IPS-18a (cell line): ENCODE data around the gene KRTAP15-1.

Source experiments
- H3K27ac ChIP-seq: one replicate; pipeline ENCODE4 v1.5.1; 2013; ENCODE audit warnings: low read length
- H3K27me3 ChIP-seq: one replicate; pipeline ENCODE4 v1.6.1; 2013; ENCODE audit warnings: mild to moderate bottlenecking, low read length; ENCODE audit not compliant: control insufficient read depth, insufficient read depth
- H3K36me3 ChIP-seq: one replicate; pipeline ENCODE4 v1.6.1; 2013; ENCODE audit warnings: low read depth, low read length; ENCODE audit not compliant: control insufficient read depth
- H3K4me1 ChIP-seq: one replicate; pipeline ENCODE4 v1.6.1; 2013; ENCODE audit warnings: low read depth, low read length; ENCODE audit not compliant: control insufficient read depth
- H3K4me3 ChIP-seq: one replicate; pipeline ENCODE4 v1.5.1; 2013; ENCODE audit warnings: low read length
- H3K9ac ChIP-seq: one replicate; pipeline ENCODE4 v1.6.1; 2013; ENCODE audit warnings: mild to moderate bottlenecking, low read length, moderate library complexity
- H3K9me3 ChIP-seq: one replicate; pipeline ENCODE4 v1.6.1; 2013; ENCODE audit warnings: low read depth, low read length; ENCODE audit not compliant: control insufficient read depth

KRTAP15-1 gene

DNA sequence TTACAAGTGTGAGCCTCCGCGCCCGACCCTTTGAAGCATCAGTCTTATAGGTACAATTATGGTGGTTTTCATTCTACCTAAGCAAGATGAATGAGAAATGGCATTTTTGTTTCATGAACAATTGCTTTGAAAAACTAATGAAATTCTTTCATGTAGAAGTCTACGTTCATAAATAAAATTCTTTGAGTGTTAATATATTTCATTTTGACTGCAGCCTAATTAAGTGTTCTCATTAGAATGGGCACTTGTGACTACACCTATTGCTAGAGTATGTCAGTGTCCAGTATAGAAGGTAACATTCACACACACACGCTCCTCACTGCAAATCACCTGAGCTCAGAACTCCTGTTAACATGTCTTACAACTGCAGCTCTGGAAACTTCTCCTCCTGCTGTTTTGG is at the start of gene KRTAP15-1:
Gene KRTAP15-1 (plus strand): TSS at position 301 of the 400 bp plus-strand sequence. CDS start 53 bp downstream, at position 354.
- Histone ChIP-seq H3K27me3 (no peaks in the 10 kb centered on the region), H3K9me3 (no peaks in the 10 kb centered on the region), H3K9ac (no peak within 1 kb of the TSS), H3K27ac (no peak within 1 kb of the TSS), H3K4me1 (peaks cover 12% of the 10 kb centered on the region), H3K4me3 (no peak within 1 kb of the TSS), H3K36me3 (no peaks in the 10 kb centered on the region)

DNA sequence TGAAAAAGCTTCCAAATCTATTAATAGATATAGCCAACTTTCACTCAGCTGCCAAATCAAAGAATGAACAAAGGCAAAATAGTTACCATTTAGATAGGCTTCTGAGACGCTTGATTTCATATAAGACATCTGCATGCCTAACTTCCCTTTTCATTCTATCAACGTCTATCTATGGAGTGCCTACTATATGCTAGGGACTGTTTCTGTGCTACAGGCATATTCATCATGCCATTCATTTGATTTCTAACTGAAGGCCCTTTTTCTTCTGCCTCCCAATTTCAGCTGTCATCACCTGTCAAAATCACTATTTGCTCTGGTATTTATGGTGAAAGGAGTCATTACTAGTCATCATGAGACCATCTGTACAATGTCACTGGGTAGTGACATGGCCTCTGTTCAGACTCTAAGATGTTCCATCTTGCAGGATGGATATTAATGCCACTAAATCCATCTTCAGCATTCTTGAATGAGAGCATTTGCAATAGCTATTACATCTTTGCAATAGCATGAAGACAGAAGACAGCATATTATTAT is 48.5 kb upstream of the KRTAP15-1 start:
- no peak overlapping the region for H3K4me3 ChIP-seq

GRCh38 chr21:30395731-30396130 is 44.3 kb upstream of the KRTAP15-1 start, which contains the start of gene KRTAP13-1:
Gene KRTAP13-1, plus strand, starts transcription at chr21:30396031. Its CDS starts 56 bp downstream, at chr21:30396087.
- Histone ChIP-seq H3K9me3 (no peaks in the 10 kb centered on the region), H3K36me3 (no peaks in the 10 kb centered on the region), H3K9ac (no peak within 1 kb of the TSS), H3K4me3 (no peak within 1 kb of the TSS), H3K4me1 (no peaks in the 10 kb centered on the region), H3K27ac (no peak within 1 kb of the TSS), H3K27me3 (no peaks in the 10 kb centered on the region)

More for the DNA sequence above, 48.5 kb upstream of the KRTAP15-1 start:
- no peak overlapping the region for H3K27ac ChIP-seq
- no peaks in the 10 kb centered on the region for H3K9me3 ChIP-seq
- no peaks in the 10 kb centered on the region for H3K27me3 ChIP-seq
- no peak overlapping the region for H3K9ac ChIP-seq
- H3K36me3 ChIP-seq = no peaks in the 10 kb centered on the region
- no peaks in the 10 kb centered on the region for H3K4me1 ChIP-seq

GRCh38 chr21:30408782-30409494 is 31.1 kb upstream of the KRTAP15-1 start:
- Histone ChIP-seq H3K9me3 (no peaks in the 10 kb centered on the region), H3K27me3 (no peaks in the 10 kb centered on the region), H3K4me1 (no peaks in the 10 kb centered on the region), H3K27ac (no peak overlapping the region), H3K9ac (no peak overlapping the region), H3K4me3 (no peak overlapping the region), H3K36me3 (no peaks in the 10 kb centered on the region)

GRCh38 chr21:30415993-30416392 is 24.1 kb upstream of the KRTAP15-1 start:
- Histone ChIP-seq H3K27me3 (no peaks in the 10 kb centered on the region), H3K4me3 (no peak overlapping the region), H3K36me3 (no peaks in the 10 kb centered on the region), H3K9ac (no peak overlapping the region), H3K4me1 (no peaks in the 10 kb centered on the region), H3K9me3 (peaks cover 10% of the 10 kb centered on the region), H3K27ac (no peak overlapping the region)

GRCh38 chr21:30425826-30426225 is 14.2 kb upstream of the KRTAP15-1 start, which contains the start of gene KRTAP13-3:
Gene KRTAP13-3, minus strand, starts transcription at chr21:30425926. Its CDS starts 14 bp downstream, at chr21:30425912.
- Histone ChIP-seq H3K9ac (no peak within 1 kb of the TSS), H3K9me3 (no peaks in the 10 kb centered on the region), H3K36me3 (no peaks in the 10 kb centered on the region), H3K4me1 (peaks cover 11% of the 10 kb centered on the region), H3K27me3 (no peaks in the 10 kb centered on the region), H3K4me3 (no peak within 1 kb of the TSS), H3K27ac (no peak within 1 kb of the TSS)

- H3K4me3 ChIP-seq = no peak overlapping the region
- H3K9ac ChIP-seq = no peak overlapping the region
- H3K4me1 ChIP-seq = peaks cover 11% of the 10 kb centered on the region
- H3K9me3 ChIP-seq = no peaks in the 10 kb centered on the region
- H3K36me3 ChIP-seq = no peaks in the 10 kb centered on the region
- no peak overlapping the region for H3K27ac ChIP-seq
- no peaks in the 10 kb centered on the region for H3K27me3 ChIP-seq
Measured at GRCh38 chr21:30426731-30427130, 13.3 kb upstream of the KRTAP15-1 start.

GRCh38 chr21:30430170-30430655 is 9.9 kb upstream of the KRTAP15-1 start, which contains the start of gene KRTAP13-4:
Gene KRTAP13-4, plus strand, starts transcription at chr21:30430220. Its CDS starts 56 bp downstream, at chr21:30430276.
- H3K36me3 ChIP-seq = no peaks in the 10 kb centered on the region

GRCh38 chr21:30434033-30434631 is 5.9 kb upstream of the KRTAP15-1 start:
- Histone ChIP-seq H3K27ac (no peak overlapping the region), H3K27me3 (no peaks in the 10 kb centered on the region)

More at GRCh38 chr21:30430170-30430655, 9.9 kb upstream of the KRTAP15-1 start, which contains the start of gene KRTAP13-4:
- H3K9me3 ChIP-seq = no peaks in the 10 kb centered on the region
- peaks cover 11% of the 10 kb centered on the region for H3K4me1 ChIP-seq
- no peak within 1 kb of the TSS for H3K27ac ChIP-seq
- H3K9ac ChIP-seq = no peak within 1 kb of the TSS
- H3K4me3 ChIP-seq = no peak within 1 kb of the TSS
- no peaks in the 10 kb centered on the region for H3K27me3 ChIP-seq

DNA sequence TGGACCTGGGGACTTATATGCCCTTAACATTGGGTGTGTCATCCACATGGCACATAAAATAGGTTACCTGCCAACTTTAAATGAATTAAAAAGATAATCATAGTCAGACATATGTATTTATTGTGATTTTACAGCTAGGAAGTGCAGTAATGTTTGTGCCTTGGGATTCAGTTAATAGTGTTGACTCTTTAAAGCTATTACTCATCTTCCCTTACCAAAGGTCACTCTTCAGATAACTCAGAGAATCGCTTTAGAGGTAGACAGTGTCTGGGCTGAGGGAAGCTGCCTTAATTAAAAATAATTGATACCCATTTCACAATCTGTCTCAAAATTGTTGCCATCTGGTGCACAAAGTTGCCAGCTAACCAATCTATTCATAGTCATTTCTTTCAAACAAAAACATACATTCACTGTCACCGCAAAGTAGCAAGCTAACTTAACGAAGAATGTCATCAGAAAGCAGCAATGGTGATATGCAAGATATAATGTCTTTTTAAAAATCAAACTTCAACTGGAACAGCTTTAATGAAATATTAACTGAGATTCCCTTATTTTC is 3.0 kb upstream of the KRTAP15-1 start:
- H3K27me3 ChIP-seq = no peaks in the 10 kb centered on the region
- H3K9ac ChIP-seq = no peak overlapping the region
- no peaks in the 10 kb centered on the region for H3K4me1 ChIP-seq
- H3K27ac ChIP-seq = no peak overlapping the region
- H3K9me3 ChIP-seq = no peaks in the 10 kb centered on the region
- no peaks in the 10 kb centered on the region for H3K36me3 ChIP-seq
- no peak overlapping the region for H3K4me3 ChIP-seq

More at GRCh38 chr21:30434033-30434631, 5.9 kb upstream of the KRTAP15-1 start:
- no peaks in the 10 kb centered on the region for H3K4me1 ChIP-seq
- no peak overlapping the region for H3K4me3 ChIP-seq
- H3K9ac ChIP-seq = no peak overlapping the region
- H3K9me3 ChIP-seq = no peaks in the 10 kb centered on the region
- no peaks in the 10 kb centered on the region for H3K36me3 ChIP-seq

DNA sequence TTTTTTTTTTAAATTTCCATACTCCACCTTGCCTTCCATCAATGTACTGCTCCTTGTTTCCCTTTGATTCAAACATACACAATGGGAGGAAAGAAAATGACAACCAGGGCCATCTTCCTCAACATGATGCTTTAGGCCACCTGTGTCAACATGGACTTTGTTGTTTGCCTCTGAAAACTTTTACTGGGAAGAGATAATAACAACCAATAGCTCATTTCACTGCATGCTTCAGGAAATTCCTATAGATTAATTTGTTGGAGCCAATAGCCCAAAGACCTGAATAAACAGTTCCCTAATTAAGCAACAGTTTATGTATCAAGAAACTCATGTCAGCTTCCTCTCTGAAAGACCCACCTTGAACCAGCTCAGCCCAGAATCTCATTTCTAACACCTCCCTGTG is 3.2 kb downstream of the KRTAP15-1 start:
- Histone ChIP-seq H3K27me3 (no peaks in the 10 kb centered on the region), H3K4me3 (no peak overlapping the region), H3K27ac (no peak overlapping the region), H3K4me1 (peaks cover 12% of the 10 kb centered on the region), H3K36me3 (no peaks in the 10 kb centered on the region), H3K9me3 (no peaks in the 10 kb centered on the region), H3K9ac (no peak overlapping the region)
